PFSK-1 (cell line): ENCODE measurements around the gene DGKB.

Experiments used
- FOXP2 ChIP-seq: optimal IDR thresholded peaks from 2 replicates; pipeline ENCODE3; 2011; ENCODE audit warnings: borderline replicate concordance, control low read depth, inconsistent platforms; ENCODE audit not compliant: insufficient read depth; ENCODE audit errors: extremely low read length, extremely low read depth
- POLR2AphosphoS5 ChIP-seq: IDR thresholded peaks from 2 replicates; pipeline ENCODE4 v1.6.1; 2012; ENCODE audit warnings: low read depth, mild to moderate bottlenecking, control low read depth, low read length, moderate library complexity
- SIN3A ChIP-seq: IDR thresholded peaks from 2 replicates; pipeline ENCODE4 v1.6.1; 2012; ENCODE audit warnings: mild to moderate bottlenecking, low read length, moderate library complexity, borderline replicate concordance; ENCODE audit not compliant: insufficient read depth
- TAF1 ChIP-seq: IDR thresholded peaks from 2 replicates; pipeline ENCODE4 v1.6.1; 2012; ENCODE audit warnings: low read length, control low read depth, borderline replicate concordance; ENCODE audit not compliant: insufficient read depth
- TF ChIP-seq, protein P1 (sequence below), 2 experiments: IDR thresholded peaks; 2 replicates each; pipeline versions ENCODE4 v1.6.1 to v1.8.0; 2011 to 2012; ENCODE audit warnings: low read depth in 2 of 2, low read length in 2 of 2, control low read depth in 1 of 2, inconsistent platforms in 1 of 2, mild to moderate bottlenecking in 1 of 2, moderate library complexity in 1 of 2; ENCODE audit not compliant: insufficient read depth in 1 of 2

Gene DGKB

GRCh38 chr7:14871880-14872279, 30.7 kb downstream of the DGKB start:
- TF ChIP-seq FOXP2 (no peak), POLR2AphosphoS5 (no peak), TAF1 (no peak), SIN3A (no peak)
- TF ChIP-seq, protein P1, sequence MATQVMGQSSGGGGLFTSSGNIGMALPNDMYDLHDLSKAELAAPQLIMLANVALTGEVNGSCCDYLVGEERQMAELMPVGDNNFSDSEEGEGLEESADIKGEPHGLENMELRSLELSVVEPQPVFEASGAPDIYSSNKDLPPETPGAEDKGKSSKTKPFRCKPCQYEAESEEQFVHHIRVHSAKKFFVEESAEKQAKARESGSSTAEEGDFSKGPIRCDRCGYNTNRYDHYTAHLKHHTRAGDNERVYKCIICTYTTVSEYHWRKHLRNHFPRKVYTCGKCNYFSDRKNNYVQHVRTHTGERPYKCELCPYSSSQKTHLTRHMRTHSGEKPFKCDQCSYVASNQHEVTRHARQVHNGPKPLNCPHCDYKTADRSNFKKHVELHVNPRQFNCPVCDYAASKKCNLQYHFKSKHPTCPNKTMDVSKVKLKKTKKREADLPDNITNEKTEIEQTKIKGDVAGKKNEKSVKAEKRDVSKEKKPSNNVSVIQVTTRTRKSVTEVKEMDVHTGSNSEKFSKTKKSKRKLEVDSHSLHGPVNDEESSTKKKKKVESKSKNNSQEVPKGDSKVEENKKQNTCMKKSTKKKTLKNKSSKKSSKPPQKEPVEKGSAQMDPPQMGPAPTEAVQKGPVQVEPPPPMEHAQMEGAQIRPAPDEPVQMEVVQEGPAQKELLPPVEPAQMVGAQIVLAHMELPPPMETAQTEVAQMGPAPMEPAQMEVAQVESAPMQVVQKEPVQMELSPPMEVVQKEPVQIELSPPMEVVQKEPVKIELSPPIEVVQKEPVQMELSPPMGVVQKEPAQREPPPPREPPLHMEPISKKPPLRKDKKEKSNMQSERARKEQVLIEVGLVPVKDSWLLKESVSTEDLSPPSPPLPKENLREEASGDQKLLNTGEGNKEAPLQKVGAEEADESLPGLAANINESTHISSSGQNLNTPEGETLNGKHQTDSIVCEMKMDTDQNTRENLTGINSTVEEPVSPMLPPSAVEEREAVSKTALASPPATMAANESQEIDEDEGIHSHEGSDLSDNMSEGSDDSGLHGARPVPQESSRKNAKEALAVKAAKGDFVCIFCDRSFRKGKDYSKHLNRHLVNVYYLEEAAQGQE (IDR thresholded peaks at IDR 0.05; ENCODE audit: insufficient read depth in 1 of 2, low read depth in 2 of 2, low read length in 2 of 2): no peak

GRCh38 chr7:14870394-14870793, 32.2 kb downstream of the DGKB start:
- TF ChIP-seq TAF1 (no peak), SIN3A (no peak), POLR2AphosphoS5 (no peak), FOXP2 (no peak)
- TF ChIP-seq, protein P1 (IDR thresholded peaks at IDR 0.05; ENCODE audit: insufficient read depth in 1 of 2, low read depth in 2 of 2, low read length in 2 of 2): no peak

GRCh38 chr7:14868937-14869336, 33.6 kb downstream of the DGKB start:
- TF ChIP-seq FOXP2 (no peak), TAF1 (no peak), SIN3A (no peak), POLR2AphosphoS5 (no peak)
- TF ChIP-seq, protein P1 (IDR thresholded peaks at IDR 0.05; ENCODE audit: insufficient read depth in 1 of 2, low read depth in 2 of 2, low read length in 2 of 2): no peak

DNA sequence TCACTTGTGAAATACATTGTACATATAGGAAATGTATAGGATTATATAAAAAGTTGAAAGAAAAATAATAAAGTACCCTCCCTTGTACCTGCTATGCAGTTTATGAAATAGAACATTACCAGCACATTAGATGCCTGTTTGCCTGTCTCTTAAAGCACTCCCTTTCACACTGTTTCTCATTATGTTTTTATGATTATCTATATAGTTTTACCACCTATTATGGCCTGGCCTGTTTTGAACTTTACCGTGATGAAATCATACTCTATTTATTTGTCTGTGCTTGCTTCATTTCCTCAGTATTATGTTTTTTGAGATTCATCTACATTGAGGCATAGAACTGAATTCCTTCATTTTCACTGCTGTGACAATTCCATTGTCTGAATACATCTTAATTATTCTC, 41.1 kb downstream of the DGKB start:
- TF ChIP-seq, protein P1 (IDR thresholded peaks at IDR 0.05; ENCODE audit: insufficient read depth in 1 of 2, low read depth in 2 of 2, low read length in 2 of 2): no peak
- TF ChIP-seq TAF1 (no peak), SIN3A (no peak), FOXP2 (no peak), POLR2AphosphoS5 (no peak)

- TF ChIP-seq, protein P1 (IDR thresholded peaks at IDR 0.05; ENCODE audit: insufficient read depth in 1 of 2, low read depth in 2 of 2, low read length in 2 of 2): no peak
- TF ChIP-seq SIN3A: no peak
- TF ChIP-seq FOXP2: no peak
- TF ChIP-seq TAF1: no peak
- no peak for TF ChIP-seq POLR2AphosphoS5
Measured at GRCh38 chr7:14859267-14859666, 43.3 kb downstream of the DGKB start.
